ENCODE measurements around the gene CEND1. TPM values are rescaled to one million over a fixed set of nuclear protein-coding genes. Genes with fewer than 3 reads are reported as not detected.
A peak's percentile ranks its signal among the peaks of the same experiment; 100 is the strongest.
"Not testable (repeated sequence)": the region's sequence is repeated elsewhere in the genome, so short reads cannot be mapped to it uniquely, and the experiment has no call there.

CEND1 gene
- total RNA-seq, 1 donor from 2014 or later: 5.9 TPM

DNA sequence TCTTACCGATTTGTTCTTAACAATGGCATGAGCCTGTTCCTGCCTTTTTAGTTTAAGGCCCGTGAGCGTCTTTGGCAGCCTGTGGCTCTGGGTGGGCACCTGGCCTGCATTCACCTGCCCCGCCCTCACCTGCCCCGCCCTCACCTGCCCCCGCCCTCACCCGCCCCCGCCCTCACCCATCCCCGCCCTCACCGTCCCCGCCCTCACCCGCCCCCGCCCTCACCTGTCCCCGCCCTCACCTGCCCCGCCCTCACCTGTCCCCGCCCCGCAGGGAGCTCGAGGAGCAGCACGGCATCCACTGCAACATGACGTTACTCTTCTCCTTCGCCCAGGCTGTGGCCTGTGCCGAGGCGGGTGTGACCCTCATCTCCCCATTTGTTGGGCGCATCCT, 26.8 kb downstream of the CEND1 start:
- DNase-seq: no peak

DNA sequence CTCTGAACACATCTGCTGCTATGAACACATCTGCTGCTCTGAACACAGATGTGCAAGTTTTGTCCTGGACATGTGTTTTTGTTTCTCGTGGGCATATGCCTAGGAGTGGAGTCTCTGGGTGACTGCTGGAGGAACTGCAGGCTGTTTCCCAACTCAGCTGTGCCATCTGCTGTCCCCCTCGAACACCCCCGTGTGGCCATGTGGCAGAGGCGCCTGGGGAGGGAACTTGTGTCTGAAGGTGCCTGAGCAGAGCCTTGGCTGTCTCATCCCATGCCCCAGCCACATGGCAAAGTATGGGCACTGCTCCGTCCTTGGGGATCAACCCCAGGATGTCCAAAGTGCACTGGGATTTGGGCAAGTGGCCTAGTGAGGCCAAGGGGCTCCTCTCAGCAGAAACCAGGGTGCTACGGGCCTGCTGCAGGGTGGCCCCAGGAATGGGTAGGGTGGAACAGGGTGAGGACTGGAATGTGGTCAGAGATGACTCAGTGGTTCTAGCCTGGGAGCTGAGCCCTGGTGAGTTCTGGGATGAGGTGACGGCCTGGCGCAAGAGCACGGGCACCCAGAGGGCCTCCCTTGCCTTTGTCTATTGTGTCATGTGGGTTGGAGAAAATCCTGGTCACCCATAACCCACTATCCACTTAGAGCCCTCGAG, 27.3 kb downstream of the CEND1 start:
- peak; percentile 68 for DNase-seq

DNA sequence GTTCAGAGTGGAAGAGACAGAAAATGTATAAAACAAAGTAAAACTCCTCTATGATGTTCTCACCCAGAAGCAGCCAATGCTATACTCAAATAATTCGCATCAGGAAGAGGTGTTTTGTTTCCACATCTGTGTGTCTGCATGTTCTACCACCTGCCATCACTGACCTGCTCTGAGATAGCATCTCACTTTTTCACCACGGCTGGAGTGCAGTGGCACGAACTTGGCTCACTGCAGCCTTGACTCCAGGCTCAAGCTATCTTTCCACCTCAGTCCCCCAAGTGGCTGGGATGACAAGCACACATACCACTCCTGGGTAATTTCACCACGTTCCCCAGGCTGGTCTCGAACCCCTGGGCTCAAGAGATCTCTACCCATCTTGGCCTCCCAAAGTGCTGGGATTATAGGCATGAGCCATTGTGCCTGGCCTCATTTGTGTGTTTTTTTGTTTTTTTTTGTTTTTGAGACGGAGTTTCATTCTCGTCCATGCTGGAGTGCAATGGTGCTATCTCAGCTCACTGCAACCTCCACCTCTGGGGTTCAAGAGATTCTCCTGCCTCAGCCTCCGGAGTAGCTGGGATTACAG, 28.3 kb downstream of the CEND1 start:
- DNase-seq: no peak

DNA sequence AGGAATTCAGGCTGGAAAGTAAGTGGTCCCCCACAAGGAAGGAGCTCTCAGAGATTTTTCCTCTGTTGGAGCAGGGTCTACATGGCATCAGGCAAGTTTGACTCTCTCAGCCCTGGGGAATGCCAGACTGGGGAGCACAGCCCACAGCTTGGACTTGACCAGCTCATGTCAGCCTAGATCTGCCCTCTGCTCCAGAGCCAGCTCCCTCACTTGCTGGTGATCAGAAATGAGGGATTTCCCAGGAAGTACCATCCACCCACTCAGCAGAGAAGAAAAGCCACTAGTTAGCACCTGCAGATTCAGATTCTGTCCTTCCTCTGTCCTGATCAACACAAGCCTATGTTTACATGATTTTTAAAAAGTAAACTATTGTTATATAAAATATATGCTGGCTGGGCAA, 29.7 kb downstream of the CEND1 start:
- DNase-seq: no peak

DNA sequence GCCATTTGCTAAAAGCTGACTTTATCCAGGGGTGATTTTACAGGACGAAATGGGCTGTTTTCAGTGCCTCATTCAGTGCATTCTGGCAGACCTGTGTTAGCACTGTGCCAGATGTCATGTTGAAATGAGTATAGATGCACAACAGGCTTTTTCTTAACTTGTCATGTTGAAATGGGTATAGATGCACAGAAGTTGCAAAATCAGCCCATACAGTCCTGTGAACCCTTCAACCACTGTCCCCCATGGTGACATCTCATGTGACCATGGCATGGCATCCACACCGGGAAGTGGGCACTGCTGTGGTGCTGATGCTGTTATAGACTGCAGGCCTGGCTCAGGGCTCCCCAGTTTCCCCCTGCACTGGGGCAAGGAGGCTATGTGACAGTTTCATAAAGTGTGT, 40.2 kb downstream of the CEND1 start:
- no peak for DNase-seq

DNA sequence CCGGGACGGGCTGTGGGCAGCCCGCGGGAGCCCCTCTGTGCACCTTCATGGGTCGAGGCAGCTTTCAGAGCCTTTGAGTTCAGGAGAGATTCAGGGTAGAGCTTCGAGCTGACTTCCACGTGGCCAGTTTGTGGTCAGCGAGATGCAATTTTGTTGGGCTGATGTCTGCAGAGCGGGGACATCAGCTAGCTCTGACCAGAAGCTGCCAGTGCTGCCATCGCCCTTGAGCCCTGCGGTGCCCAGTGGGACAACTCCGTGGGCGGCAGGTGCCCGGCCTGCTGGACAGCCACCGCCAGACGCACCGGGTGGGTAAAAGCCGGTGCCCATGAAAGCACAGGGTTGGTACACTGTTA, 41.9 kb downstream of the CEND1 start:
- DNase-seq: no peak

DNA sequence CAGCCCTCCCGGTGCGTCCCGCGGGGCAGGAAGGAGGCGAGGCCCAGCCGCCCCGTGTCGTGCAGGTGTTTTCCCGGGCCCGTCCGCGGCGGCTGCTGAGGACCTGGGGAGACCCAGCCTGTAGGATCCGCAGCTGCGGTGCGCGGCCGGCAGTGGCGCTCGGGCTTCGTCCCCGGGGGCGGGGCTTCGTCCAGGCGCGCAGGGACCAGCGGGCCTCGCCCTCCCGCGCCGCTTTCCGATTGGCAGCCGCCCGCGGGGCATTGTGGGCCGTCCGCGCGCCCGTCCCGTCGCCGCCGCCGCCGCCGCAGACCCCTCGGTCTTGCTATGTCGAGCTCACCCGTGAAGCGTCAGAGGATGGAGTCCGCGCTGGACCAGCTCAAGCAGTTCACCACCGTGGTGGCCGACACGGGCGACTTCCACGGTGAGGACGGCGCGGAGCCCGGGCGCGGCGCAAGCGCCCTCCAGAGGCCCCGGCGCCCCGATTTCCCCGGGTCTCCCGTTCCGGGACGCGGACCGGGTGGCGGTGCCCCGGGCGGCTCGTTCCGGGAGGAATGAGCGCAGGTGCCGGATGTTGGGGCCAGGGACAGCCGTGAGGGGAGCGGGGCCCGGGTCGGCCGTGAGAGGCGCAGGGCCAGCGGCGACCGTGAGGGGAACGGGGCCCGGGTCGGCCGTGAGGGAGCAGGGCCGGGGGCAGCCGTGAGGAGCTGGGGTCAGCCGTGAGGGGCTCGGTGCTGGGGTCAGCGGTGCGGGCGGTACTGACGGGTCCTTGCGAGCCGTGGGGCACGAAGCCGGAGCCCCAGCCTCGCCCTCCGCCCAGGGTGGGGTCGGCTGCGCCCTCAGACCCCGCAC, 42.5 kb downstream of the CEND1 start, which contains the start of gene TALDO1:
Gene TALDO1 (plus strand): TSS at position 307 of the 849 bp plus-strand sequence. CDS start 18 bp downstream, at position 325.
- peak; percentile 92 for DNase-seq

DNA sequence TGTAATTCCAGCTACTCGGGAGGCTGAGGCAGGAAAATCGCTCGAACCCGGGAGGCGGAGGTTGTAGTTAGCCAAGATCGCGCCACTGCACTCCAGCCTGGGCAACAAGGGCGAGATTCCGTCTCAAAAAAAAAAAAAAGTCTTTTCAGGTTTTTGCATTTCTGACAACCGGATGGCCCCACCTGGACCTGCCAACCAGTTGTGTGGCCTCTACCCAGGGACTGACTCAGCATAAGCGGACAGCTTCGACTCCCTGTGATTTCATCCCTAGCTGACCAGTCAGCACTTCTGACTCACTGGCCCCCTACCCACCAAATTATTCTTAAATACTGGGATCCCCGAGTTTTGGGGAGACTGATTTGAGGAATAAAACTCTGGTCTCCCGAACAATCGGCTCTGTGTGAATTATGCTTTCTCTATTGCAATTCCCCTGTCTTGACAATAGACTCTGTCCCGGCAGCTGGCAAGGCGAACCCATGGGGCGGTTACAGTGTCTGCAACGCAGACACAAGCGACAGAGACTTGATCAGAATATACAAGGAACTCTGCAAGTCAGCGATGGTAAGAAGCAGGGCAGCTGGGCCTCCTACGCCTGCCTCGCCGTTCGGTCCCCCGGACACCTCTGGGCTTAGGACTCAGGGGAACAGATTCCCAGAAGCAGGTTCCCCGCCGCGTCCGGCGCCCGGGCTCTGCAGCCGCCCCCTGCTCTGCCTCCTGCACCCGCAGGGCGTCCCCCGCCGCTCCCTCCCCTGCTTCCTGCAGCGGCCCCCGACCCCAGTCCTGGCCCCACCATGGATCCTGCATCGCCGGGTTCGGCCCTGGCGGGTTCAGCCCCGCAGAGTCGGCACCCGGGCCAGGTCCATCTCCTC, 43.4 kb downstream of the CEND1 start:
- peak; percentile 65 for DNase-seq

DNA sequence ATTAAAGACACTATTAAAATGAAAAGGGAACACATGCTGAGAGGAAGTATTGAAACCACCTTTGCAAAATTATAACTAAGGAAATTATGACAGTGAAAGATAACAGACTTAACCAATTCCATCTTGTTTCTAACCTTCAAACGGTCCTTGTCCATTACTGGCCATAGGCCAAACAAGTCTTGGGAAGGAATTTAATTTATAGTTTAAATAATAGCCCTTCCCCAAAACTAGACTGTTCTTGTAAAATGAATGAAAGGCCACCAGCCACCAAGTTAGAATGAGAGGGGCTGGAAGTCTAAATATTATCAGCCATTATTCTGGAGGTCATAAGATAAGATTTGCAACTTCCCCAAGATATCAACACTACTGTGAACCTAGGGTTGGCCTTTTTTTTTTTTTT, 44.5 kb downstream of the CEND1 start:
- no peak for DNase-seq

DNA sequence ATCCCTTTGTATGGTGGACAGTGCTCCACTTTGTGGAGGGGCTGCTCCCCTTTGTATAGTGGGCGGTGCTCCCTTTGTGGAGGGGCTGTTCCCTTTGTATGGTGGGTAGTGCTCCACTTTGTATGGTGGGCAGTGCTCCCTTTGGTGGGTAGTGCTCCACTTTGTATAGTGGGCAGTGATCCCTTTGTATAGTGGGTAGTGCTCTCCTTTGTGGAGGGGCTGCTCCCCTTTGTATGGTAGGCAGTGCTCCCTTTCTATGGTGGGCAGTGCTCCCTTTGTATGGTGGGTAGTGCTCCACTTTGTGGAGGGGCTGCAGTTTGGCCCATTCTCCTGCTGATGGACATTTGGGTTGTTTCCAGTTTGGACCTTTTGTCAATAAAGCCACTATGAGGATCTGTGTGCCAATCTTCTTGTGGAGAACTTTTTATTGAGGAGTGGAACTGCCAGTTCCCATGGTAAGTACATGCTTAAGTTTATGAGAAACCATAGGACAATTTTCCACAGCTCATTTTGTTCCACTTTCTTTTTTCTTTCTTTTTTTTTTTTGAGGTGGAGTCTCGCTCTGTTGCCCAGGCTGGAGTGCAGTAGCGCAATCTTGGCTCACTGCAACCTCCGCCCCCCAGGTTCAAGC, 47.2 kb downstream of the CEND1 start:
- no peak for DNase-seq

DNA sequence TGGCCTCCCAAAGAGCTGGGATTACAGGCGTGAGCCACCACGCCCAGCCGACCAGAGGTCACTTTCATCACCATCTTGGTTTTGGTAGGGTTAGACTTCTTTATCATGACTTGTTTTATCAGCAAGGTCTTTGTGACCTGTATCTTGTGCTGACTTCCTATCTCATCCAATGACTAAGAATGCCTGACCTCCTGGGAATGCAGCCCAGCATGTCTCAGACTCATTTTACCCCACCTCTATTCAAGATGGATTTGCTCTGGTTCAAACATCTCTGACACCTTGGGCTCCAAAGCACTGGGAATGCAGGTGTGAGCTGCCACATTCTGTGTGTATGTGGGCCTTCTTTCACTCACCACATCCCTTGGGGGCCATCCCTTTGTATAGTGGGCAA, 47.7 kb downstream of the CEND1 start:
- no peak for DNase-seq

DNA sequence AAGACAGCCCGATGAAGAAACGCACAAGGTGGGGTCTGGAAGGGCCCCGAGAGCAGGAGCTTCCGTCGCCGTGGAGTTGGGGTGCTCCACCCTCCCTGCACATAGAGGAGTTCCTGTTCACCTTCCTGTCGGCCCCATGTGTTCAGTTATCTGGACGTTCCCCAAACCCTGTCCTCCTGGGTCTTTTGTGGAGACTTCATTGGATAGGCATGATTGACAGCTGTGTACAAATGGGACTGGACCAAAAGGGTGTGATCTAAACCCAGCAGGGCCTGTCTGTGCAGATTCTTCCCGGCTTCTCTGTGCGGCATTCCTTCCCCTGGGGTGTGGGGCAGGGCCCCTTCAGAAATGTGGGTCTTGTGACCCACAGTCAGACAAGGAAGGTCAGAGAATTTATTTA, 52.0 kb downstream of the CEND1 start:
- DNase-seq: not testable (repeated sequence)

DNA sequence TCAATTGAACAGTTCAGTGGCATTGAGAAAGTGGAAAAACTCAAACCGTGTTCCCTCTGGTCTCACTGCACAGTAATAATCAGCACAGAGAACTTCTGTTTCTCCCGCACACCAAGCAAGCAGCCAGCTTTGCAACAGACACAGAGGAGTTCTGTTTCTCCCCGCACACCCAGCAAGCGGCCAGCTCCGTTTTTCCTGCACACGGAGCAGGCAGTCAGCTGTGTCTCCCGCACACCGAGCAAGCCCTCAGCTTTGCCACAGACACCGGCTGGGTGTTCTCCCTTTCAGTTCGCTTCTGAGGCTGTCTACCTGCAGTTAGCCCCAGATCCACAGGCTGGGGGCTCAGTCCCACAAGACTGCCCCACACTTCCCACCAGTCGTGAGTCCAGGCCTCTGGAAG, 52.5 kb downstream of the CEND1 start:
- no peak for DNase-seq

Small RNAs within 50 kb of the gene (small RNA-seq; reads per million reads assigned to genes)
- not detected for gene SNORA52

Other genes starting within 250 kb of the CEND1 start
- gene LMNTD2, start 229.4 kb downstream of the CEND1 start, total RNA-seq: 0.16 TPM
- 2.5 TPM for gene RASSF7, start 229.1 kb downstream of the CEND1 start, total RNA-seq
- 27.3 TPM for gene PHRF1, start 213.6 kb downstream of the CEND1 start, total RNA-seq
- gene IRF7, start 174.1 kb downstream of the CEND1 start, total RNA-seq: 7.6 TPM
- not detected for gene CDHR5, start 165.1 kb downstream of the CEND1 start, total RNA-seq
- gene SCT, start 162.9 kb downstream of the CEND1 start, total RNA-seq: not detected
- gene DRD4, start 152.8 kb downstream of the CEND1 start, total RNA-seq: 0.16 TPM
- 50.7 TPM for gene DEAF1, start 94.9 kb downstream of the CEND1 start, total RNA-seq
- gene TMEM80, start 94.3 kb downstream of the CEND1 start, total RNA-seq: 11.7 TPM
- gene EPS8L2, start 83.9 kb downstream of the CEND1 start, total RNA-seq: 1.4 TPM
- gene TALDO1, start 42.6 kb downstream of the CEND1 start, total RNA-seq: 61.0 TPM
- 22.3 TPM for gene GATD1, start 12.6 kb downstream of the CEND1 start, total RNA-seq
- gene SLC25A22, start 8.2 kb upstream of the CEND1 start, total RNA-seq: 15.0 TPM
- 5.1 TPM for gene PIDD1, start 15.1 kb upstream of the CEND1 start, total RNA-seq
- 227 TPM for gene RPLP2, start 19.9 kb upstream of the CEND1 start, total RNA-seq
- gene PNPLA2, start 28.8 kb upstream of the CEND1 start, total RNA-seq: 5.3 TPM
- 0.31 TPM for gene CRACR2B, start 37.8 kb upstream of the CEND1 start, total RNA-seq
- 44.1 TPM for gene CD151, start 42.9 kb upstream of the CEND1 start, total RNA-seq
- 14.5 TPM for gene POLR2L, start 52.4 kb upstream of the CEND1 start, total RNA-seq
- gene TSPAN4, start 52.8 kb upstream of the CEND1 start, total RNA-seq: 18.6 TPM
- gene CHID1, start 120.7 kb upstream of the CEND1 start, total RNA-seq: 20.9 TPM
- 35.6 TPM for gene AP2A2, start 135.8 kb upstream of the CEND1 start, total RNA-seq
- not detected for gene MUC6, start 246.6 kb upstream of the CEND1 start, total RNA-seq